GM12892 (cell line): Measurements from ENCODE around the gene GPRC5C.

Experiments
- POLR2A ChIP-seq: IDR thresholded peaks from 2 replicates; pipeline ENCODE4 v1.6.1; 2011; ENCODE audit warnings: low read depth, low read length, control low read depth
- TAF1 ChIP-seq: IDR thresholded peaks from 2 replicates; pipeline ENCODE4 v1.6.1; 2011; ENCODE audit warnings: low read depth, mild to moderate bottlenecking, control low read depth, low read length, borderline replicate concordance

GRCh38 chr17:74454197-74455024 lies 22.5 kb downstream of the GPRC5C start:
- TF ChIP-seq POLR2A (no peak), TAF1 (no peak)
